Measurements from ENCODE around the gene DPEP1. TPM values are rescaled to one million over a fixed set of nuclear protein-coding genes. Genes with fewer than 3 reads are reported as not detected.

DPEP1 gene
- total RNA-seq, 1 experiment from 2014 or later = 1.1 TPM

DNA sequence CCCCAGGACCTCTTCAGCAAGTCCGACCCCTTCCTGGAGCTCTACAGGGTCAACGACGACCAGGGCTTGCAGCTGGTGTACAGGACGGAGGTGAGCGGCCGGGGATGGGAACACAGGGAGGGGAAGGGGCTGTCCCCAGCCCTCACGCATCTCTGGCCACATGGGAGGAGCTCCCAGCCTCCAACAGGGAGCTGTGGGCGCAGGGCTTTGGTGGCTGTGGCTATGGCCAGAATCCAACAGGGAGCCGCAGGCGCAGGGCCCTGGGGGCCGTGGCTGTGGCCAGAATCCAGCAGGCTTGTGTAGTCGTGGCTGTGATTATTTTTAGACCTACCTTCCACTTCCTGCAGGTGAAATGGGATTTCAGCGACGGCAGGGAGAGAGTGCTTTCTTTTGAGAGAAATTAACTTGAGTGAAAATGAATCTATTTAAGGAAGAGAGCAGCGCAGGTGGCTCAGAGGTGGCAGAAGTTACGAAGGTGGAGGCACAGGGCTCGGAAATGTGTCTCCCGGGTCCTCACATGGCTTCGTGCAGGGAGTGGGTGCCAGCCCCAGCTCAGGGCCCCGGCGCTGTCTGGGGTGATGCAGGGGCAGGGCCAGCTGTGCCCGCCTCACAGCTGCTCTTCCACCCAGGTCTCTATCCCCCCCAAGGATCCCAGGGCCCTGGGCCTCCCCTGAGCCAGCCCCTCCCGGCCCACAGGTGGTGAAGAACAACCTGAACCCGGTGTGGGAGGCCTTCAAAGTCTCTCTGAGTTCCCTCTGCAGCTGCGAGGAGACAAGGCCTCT, 28.5 kb upstream of the DPEP1 start:
- Histone ChIP-seq H2BK12ac (ENCODE audit: insufficient read length, low read depth, low read length) (no peak overlapping the region), H3K79me1 (ENCODE audit: insufficient read depth, low read depth, low read length, poor library complexity, severe bottlenecking) (no peaks in the 10 kb centered on the region), H3K23me2 (ENCODE audit: insufficient read length, low read depth, low read length, poor library complexity, severe bottlenecking) (no peaks in the 10 kb centered on the region), H3K4ac (ENCODE audit: low read depth, low read length) (no peak overlapping the region), H2AFZ (ENCODE audit: low read length) (no peak overlapping the region), H2BK20ac (ENCODE audit: low read depth, low read length, poor library complexity, severe bottlenecking) (no peak overlapping the region), H3K4me1 (ENCODE audit: insufficient read depth, low read length) (no peaks in the 10 kb centered on the region), H4K8ac (replicated peaks; ENCODE audit: insufficient read length, low read depth, low read length) (no peak overlapping the region), H3K79me2 (ENCODE audit: insufficient read depth, low read length) (no peaks in the 10 kb centered on the region), H3K27ac (ENCODE audit: insufficient read length, low read depth, low read length) (no peak overlapping the region), H2AK5ac (ENCODE audit: insufficient read length, low read length) (no peak overlapping the region), H2BK120ac (ENCODE audit: low read depth, low read length, poor library complexity, severe bottlenecking) (no peak overlapping the region), H3K9me3 (ENCODE audit: control insufficient read depth, low read depth, low read length) (no peaks in the 10 kb centered on the region), H3K27me3 (ENCODE audit: insufficient read depth, low read length) (no peaks in the 10 kb centered on the region), H4K91ac (ENCODE audit: insufficient read length, low read depth, low read length) (no peak overlapping the region), H2BK5ac (ENCODE audit: insufficient read length, low read length) (no peak overlapping the region), H2BK15ac (ENCODE audit: low read depth, low read length) (no peak overlapping the region), H4K20me1 (ENCODE audit: control insufficient read depth, insufficient read depth, insufficient read length) (no peaks in the 10 kb centered on the region), H3K4me2 (ENCODE audit: insufficient read depth, insufficient read length, low read length) (no peak overlapping the region), H3K9ac (ENCODE audit: extremely low read depth, insufficient read length, low read length) (no peak overlapping the region), H3K23ac (ENCODE audit: insufficient read length, low read depth, low read length) (no peak overlapping the region), H3K56ac (ENCODE audit: insufficient read length, low read depth, low read length) (no peak overlapping the region), H3T11ph (ENCODE audit: low read length) (no peak overlapping the region), H4K5ac (ENCODE audit: insufficient read length, low read depth, low read length) (no peak overlapping the region), H3K18ac (ENCODE audit: insufficient read length, low read depth, low read length) (no peak overlapping the region), H3K14ac (ENCODE audit: insufficient read depth, low read length) (no peak overlapping the region)
- no CpG with 5 or more reads among the region's 25 CpGs for WGBS (ENCODE audit: extremely low coverage, insufficient read length, low lambda C conversion rate)
- Mint-ChIP-seq H3K27me3 (ENCODE audit: low read depth) (peaks cover 2% of the 10 kb centered on the region), H3K27ac (no peak overlapping the region; a peak in 2 of 7 replicates), H3K36me3 (ENCODE audit: insufficient read depth in 1 of 3, low read depth in 3 of 3) (peaks cover 0 to 9% (median 6%) of the 10 kb centered on the region in 3 experiments; a peak in 5 of 7 replicates), H3K4me1 (no peaks in the 10 kb centered on the region), H3K9me3 (peaks cover 3 to 5% of the 10 kb centered on the region in 2 experiments; a peak in 4 of 5 replicates), H3K4me3 (no peak overlapping the region)
- TF ChIP-seq, protein P1, sequence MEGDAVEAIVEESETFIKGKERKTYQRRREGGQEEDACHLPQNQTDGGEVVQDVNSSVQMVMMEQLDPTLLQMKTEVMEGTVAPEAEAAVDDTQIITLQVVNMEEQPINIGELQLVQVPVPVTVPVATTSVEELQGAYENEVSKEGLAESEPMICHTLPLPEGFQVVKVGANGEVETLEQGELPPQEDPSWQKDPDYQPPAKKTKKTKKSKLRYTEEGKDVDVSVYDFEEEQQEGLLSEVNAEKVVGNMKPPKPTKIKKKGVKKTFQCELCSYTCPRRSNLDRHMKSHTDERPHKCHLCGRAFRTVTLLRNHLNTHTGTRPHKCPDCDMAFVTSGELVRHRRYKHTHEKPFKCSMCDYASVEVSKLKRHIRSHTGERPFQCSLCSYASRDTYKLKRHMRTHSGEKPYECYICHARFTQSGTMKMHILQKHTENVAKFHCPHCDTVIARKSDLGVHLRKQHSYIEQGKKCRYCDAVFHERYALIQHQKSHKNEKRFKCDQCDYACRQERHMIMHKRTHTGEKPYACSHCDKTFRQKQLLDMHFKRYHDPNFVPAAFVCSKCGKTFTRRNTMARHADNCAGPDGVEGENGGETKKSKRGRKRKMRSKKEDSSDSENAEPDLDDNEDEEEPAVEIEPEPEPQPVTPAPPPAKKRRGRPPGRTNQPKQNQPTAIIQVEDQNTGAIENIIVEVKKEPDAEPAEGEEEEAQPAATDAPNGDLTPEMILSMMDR (conservative IDR thresholded peaks at IDR 0.05) = no peak
- DNase-seq = no peak

All from H9 (cell line).